ENCODE data around the gene TLCD1.
A peak's percentile ranks its signal among the peaks of the same experiment; 100 is the strongest.

Gene TLCD1

GRCh38 chr17:28747051-28747691 lies 21.1 kb upstream of the TLCD1 start:
- TF ChIP-seq CTCF (IDR thresholded peaks at IDR 0.05; ENCODE audit: low read depth, low read length), result no peak
- H3K4me3 ChIP-seq (ENCODE audit: low read depth, low read length), result no peak overlapping the region
- no peak for DNase-seq (ENCODE audit: low read depth, low spot score)
- in situ Hi-C loops (cut with HindIII; ENCODE audit: low sequenced_read_pairs), result no loop called here

GRCh38 chr17:28746611-28747050 lies 20.6 kb upstream of the TLCD1 start:
- TF ChIP-seq CTCF (IDR thresholded peaks at IDR 0.05; ENCODE audit: low read depth, low read length), result no peak
- H3K4me3 ChIP-seq (ENCODE audit: low read depth, low read length), result peak overlapping the region; percentile 93
- no peak for DNase-seq (ENCODE audit: low read depth, low spot score)
- in situ Hi-C loops (cut with HindIII; ENCODE audit: low sequenced_read_pairs), result no loop called here

- no peak for TF ChIP-seq CTCF (IDR thresholded peaks at IDR 0.05; ENCODE audit: low read depth, low read length)
- in situ Hi-C loops (cut with HindIII; ENCODE audit: low sequenced_read_pairs), result no loop called here
- no peak for DNase-seq (ENCODE audit: low read depth, low spot score)
- H3K4me3 ChIP-seq (ENCODE audit: low read depth, low read length), result peak overlapping the region; percentile 93
Measured at GRCh38 chr17:28745786-28746411, 19.9 kb upstream of the TLCD1 start.

GRCh38 chr17:28744972-28745785 lies 19.1 kb upstream of the TLCD1 start:
- in situ Hi-C loops (cut with HindIII; ENCODE audit: low sequenced_read_pairs), result no loop called here
- peak overlapping the region; percentile 93 for H3K4me3 ChIP-seq (ENCODE audit: low read depth, low read length)
- DNase-seq (ENCODE audit: low read depth, low spot score), result peak; percentile 64
- no peak for TF ChIP-seq CTCF (IDR thresholded peaks at IDR 0.05; ENCODE audit: low read depth, low read length)

GRCh38 chr17:28744104-28744971 lies 18.3 kb upstream of the TLCD1 start:
- in situ Hi-C loops (cut with HindIII; ENCODE audit: low sequenced_read_pairs), result no loop called here
- peak overlapping the region; percentile 93 for H3K4me3 ChIP-seq (ENCODE audit: low read depth, low read length)
- peak; percentile 40 for DNase-seq (ENCODE audit: low read depth, low spot score)
- TF ChIP-seq CTCF (IDR thresholded peaks at IDR 0.05; ENCODE audit: low read depth, low read length), result no peak
